H9 (cell line): ENCODE results near the gene FHIT. TPM values are rescaled to one million over a fixed set of nuclear protein-coding genes. Genes with fewer than 3 reads are reported as not detected.

Source experiments
- DNase-seq: peaks from one replicate; pipeline ENCODE4 v3.0.0-alpha.2; 2017
- H2AFZ ChIP-seq: one replicate; pipeline ENCODE4 v1.6.1; 2013; ENCODE audit warnings: mild to moderate bottlenecking, low read length, control low read depth, moderate library complexity
- H2AK5ac ChIP-seq: 2 replicates; pipeline ENCODE4 v1.6.1; 2013; ENCODE audit warnings: low read length, control low read depth, mixed read lengths; ENCODE audit not compliant: insufficient read length
- H2BK120ac ChIP-seq: one replicate; pipeline ENCODE4 v1.6.1; 2013; ENCODE audit warnings: low read depth, mild to moderate bottlenecking, low read length, control low read depth, inconsistent platforms; ENCODE audit not compliant: poor library complexity, severe bottlenecking
- H2BK12ac ChIP-seq: 2 replicates; pipeline ENCODE4 v1.6.1; 2013; ENCODE audit warnings: low read length, control low read depth, mixed read lengths, low read depth; ENCODE audit not compliant: insufficient read length
- H2BK15ac ChIP-seq: 2 replicates; pipeline ENCODE4 v1.6.1; 2013; ENCODE audit warnings: low read depth, low read length, control low read depth
- H2BK20ac ChIP-seq: one replicate; pipeline ENCODE4 v1.6.1; 2013; ENCODE audit warnings: low read depth, mild to moderate bottlenecking, low read length, control low read depth, inconsistent platforms; ENCODE audit not compliant: poor library complexity, severe bottlenecking
- H2BK5ac ChIP-seq: 2 replicates; pipeline ENCODE4 v1.6.1; 2013; ENCODE audit warnings: low read length, control low read depth, mixed read lengths; ENCODE audit not compliant: insufficient read length
- H3K14ac ChIP-seq: 2 replicates; pipeline ENCODE4 v1.6.1; 2013; ENCODE audit warnings: low read length, control low read depth; ENCODE audit not compliant: insufficient read depth
- H3K18ac ChIP-seq: 2 replicates; pipeline ENCODE4 v1.6.1; 2013; ENCODE audit warnings: low read depth, mild to moderate bottlenecking, mixed read lengths, low read length, control low read depth; ENCODE audit not compliant: insufficient read length
- H3K23ac ChIP-seq: 2 replicates; pipeline ENCODE4 v1.6.1; 2013; ENCODE audit warnings: low read length, control low read depth, mixed read lengths, low read depth; ENCODE audit not compliant: insufficient read length
- H3K23me2 ChIP-seq: 2 replicates; pipeline ENCODE4 v1.6.1; 2013; ENCODE audit warnings: low read depth, mild to moderate bottlenecking, mixed read lengths, low read length, control low read depth; ENCODE audit not compliant: insufficient read length, poor library complexity, severe bottlenecking
- H3K27ac ChIP-seq: 2 replicates; pipeline ENCODE4 v1.5.1; 2013; ENCODE audit warnings: low read length, control low read depth, mixed read lengths, low read depth; ENCODE audit not compliant: insufficient read length
- H3K27me3 ChIP-seq: 2 replicates; pipeline ENCODE4 v1.6.1; 2013; ENCODE audit warnings: low read length, control low read depth, inconsistent platforms; ENCODE audit not compliant: insufficient read depth
- H3K4ac ChIP-seq: 2 replicates; pipeline ENCODE4 v1.6.1; 2013; ENCODE audit warnings: low read depth, mild to moderate bottlenecking, control low read depth, inconsistent platforms, low read length, moderate library complexity
- H3K4me1 ChIP-seq: 2 replicates; pipeline ENCODE4 v1.6.1; 2013; ENCODE audit warnings: low read length, control low read depth, inconsistent platforms; ENCODE audit not compliant: insufficient read depth
- H3K4me2 ChIP-seq: 2 replicates; pipeline ENCODE4 v1.6.1; 2013; ENCODE audit warnings: low read length, control low read depth, mixed read lengths; ENCODE audit not compliant: insufficient read length, insufficient read depth
- H3K56ac ChIP-seq: 2 replicates; pipeline ENCODE4 v1.6.1; 2013; ENCODE audit warnings: low read depth, mild to moderate bottlenecking, mixed read lengths, low read length, control low read depth; ENCODE audit not compliant: insufficient read length
- H3K79me1 ChIP-seq: 2 replicates; pipeline ENCODE4 v1.6.1; 2013; ENCODE audit warnings: low read depth, mild to moderate bottlenecking, moderate library complexity, low read length, control low read depth, inconsistent platforms; ENCODE audit not compliant: insufficient read depth, poor library complexity, severe bottlenecking
- H3K79me2 ChIP-seq: 2 replicates; pipeline ENCODE4 v1.6.1; 2013; ENCODE audit warnings: low read length, control low read depth, inconsistent platforms; ENCODE audit not compliant: insufficient read depth
- H3K9ac ChIP-seq: 2 replicates; pipeline ENCODE4 v1.6.1; 2013; ENCODE audit warnings: low read length, control low read depth, mixed read lengths; ENCODE audit not compliant: insufficient read length; ENCODE audit errors: extremely low read depth
- H3K9me3 ChIP-seq: one replicate; pipeline ENCODE4 v1.6.1; 2013; ENCODE audit warnings: low read depth, low read length, inconsistent platforms; ENCODE audit not compliant: control insufficient read depth
- H3T11ph ChIP-seq: one replicate; pipeline ENCODE4 v1.6.1; 2013; ENCODE audit warnings: mild to moderate bottlenecking, low read length, control low read depth, inconsistent platforms
- H4K20me1 ChIP-seq: one replicate; pipeline ENCODE4 v1.6.1; 2013; ENCODE audit not compliant: control insufficient read depth, insufficient read length, insufficient read depth
- H4K5ac ChIP-seq: 2 replicates; pipeline ENCODE4 v1.6.1; 2013; ENCODE audit warnings: low read depth, mild to moderate bottlenecking, mixed read lengths, low read length, control low read depth; ENCODE audit not compliant: insufficient read length
- H4K8ac ChIP-seq: replicated peaks from 2 replicates; pipeline ENCODE4 v1.6.1; 2013; ENCODE audit warnings: low read length, control low read depth, mixed read lengths, low read depth; ENCODE audit not compliant: insufficient read length
- H4K91ac ChIP-seq: 2 replicates; pipeline ENCODE4 v1.6.1; 2013; ENCODE audit warnings: low read depth, mild to moderate bottlenecking, moderate library complexity, mixed read lengths, low read length, control low read depth; ENCODE audit not compliant: insufficient read length
- H3K27ac Mint-ChIP-seq, 3 experiments: 2 replicates in 2 of 3; 3 replicates in 1 of 3; pipeline ENCODE4 v1.8.0; 2020 to 2021; ENCODE audit warnings: mixed read lengths in 3 of 3, mild to moderate bottlenecking in 1 of 3, moderate library complexity in 1 of 3
- H3K27me3 Mint-ChIP-seq: 2 replicates; pipeline ENCODE4 v1.8.0; 2021; ENCODE audit warnings: low read depth, mild to moderate bottlenecking, moderate library complexity, mixed read lengths
- H3K36me3 Mint-ChIP-seq, 3 experiments: 2 replicates in 2 of 3; 3 replicates in 1 of 3; pipeline ENCODE4 v1.8.0; 2020 to 2021; ENCODE audit warnings: low read depth in 3 of 3, mixed read lengths in 3 of 3; ENCODE audit not compliant: insufficient read depth in 1 of 3
- H3K4me1 Mint-ChIP-seq, 2 experiments: 2 replicates each; pipeline ENCODE4 v1.8.0; 2020; ENCODE audit warnings: mixed read lengths in 2 of 2
- H3K4me3 Mint-ChIP-seq, 2 experiments: 2 replicates in 1 of 2; 3 replicates in 1 of 2; pipeline ENCODE4 v1.8.0; 2020 to 2021; ENCODE audit warnings: mild to moderate bottlenecking in 2 of 2, mixed read lengths in 2 of 2, moderate library complexity in 1 of 2
- H3K9me3 Mint-ChIP-seq, 2 experiments: 2 replicates in 1 of 2; 3 replicates in 1 of 2; pipeline ENCODE4 v1.8.0; 2020; ENCODE audit warnings: mild to moderate bottlenecking in 2 of 2, mixed read lengths in 2 of 2, moderate library complexity in 1 of 2
- WGBS: extraction: QIAGEN DNeasy Blood & Tissue Kit; methylation state at CpG from one replicate; pipeline ENCODE4 v1.1.7; 2013; ENCODE audit warnings: missing lambda C conversion rate, low lambda C conversion rate, mixed read lengths; ENCODE audit not compliant: insufficient read length; ENCODE audit errors: extremely low coverage; 5-methylcytosine and 5-hydroxymethylcytosine counted together
- total RNA-seq: library from RNA; stranded (reverse); gene quantifications from 2 replicates; pipeline ENCODE4 v1.2.1, GENCODE V29; 2021
- TF ChIP-seq, protein P1 (sequence below): fragments of 200-600 bp; sonication (generic); conservative IDR thresholded peaks from 3 replicates; pipeline ENCODE4 v1.8.0; 2021; ENCODE audit warnings: antibody characterized with exemption, mild to moderate bottlenecking

Gene FHIT
- total RNA-seq, 1 experiment from 2014 or later = 3.0 TPM

DNA sequence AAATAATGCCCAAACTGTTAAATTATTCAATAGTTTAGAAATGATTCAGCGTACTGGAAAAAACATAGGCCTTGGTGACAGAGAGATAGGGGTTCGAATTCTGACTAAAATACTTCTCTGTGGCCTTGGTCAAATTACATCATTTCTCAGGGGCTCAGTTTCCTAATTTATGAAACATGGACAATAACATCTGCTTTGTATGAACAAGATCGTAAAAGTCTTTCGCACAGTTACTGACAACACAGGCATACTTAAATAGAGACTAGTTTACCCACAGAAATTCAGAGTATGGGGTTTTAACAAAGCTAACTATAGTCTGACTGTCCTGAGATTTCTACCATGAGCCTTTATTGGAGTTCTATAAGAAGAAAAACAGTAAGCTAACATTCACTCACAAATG lies 440.4 kb downstream of the FHIT start:
- no peak overlapping the region for H3K18ac ChIP-seq
- H4K5ac ChIP-seq = no peak overlapping the region
- no peaks in the 10 kb centered on the region for H4K20me1 ChIP-seq
- Mint-ChIP-seq H3K4me1 (peaks cover 0 to 4% of the 10 kb centered on the region in 2 experiments; a peak in 2 of 4 replicates), H3K36me3 (peaks cover 0 to 11% (median 6%) of the 10 kb centered on the region in 3 experiments; a peak in 5 of 7 replicates), H3K4me3 (no peak overlapping the region), H3K9me3 (peaks cover 3 to 16% of the 10 kb centered on the region in 2 experiments; a peak in 4 of 5 replicates), H3K27ac (no peak overlapping the region), H3K27me3 (no peaks in the 10 kb centered on the region)
- H3K56ac ChIP-seq = no peak overlapping the region
- no peak overlapping the region for H3K23ac ChIP-seq
- H2BK15ac ChIP-seq = no peak overlapping the region
- H3K27me3 ChIP-seq = no peaks in the 10 kb centered on the region
- TF ChIP-seq, protein P1, sequence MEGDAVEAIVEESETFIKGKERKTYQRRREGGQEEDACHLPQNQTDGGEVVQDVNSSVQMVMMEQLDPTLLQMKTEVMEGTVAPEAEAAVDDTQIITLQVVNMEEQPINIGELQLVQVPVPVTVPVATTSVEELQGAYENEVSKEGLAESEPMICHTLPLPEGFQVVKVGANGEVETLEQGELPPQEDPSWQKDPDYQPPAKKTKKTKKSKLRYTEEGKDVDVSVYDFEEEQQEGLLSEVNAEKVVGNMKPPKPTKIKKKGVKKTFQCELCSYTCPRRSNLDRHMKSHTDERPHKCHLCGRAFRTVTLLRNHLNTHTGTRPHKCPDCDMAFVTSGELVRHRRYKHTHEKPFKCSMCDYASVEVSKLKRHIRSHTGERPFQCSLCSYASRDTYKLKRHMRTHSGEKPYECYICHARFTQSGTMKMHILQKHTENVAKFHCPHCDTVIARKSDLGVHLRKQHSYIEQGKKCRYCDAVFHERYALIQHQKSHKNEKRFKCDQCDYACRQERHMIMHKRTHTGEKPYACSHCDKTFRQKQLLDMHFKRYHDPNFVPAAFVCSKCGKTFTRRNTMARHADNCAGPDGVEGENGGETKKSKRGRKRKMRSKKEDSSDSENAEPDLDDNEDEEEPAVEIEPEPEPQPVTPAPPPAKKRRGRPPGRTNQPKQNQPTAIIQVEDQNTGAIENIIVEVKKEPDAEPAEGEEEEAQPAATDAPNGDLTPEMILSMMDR = no peak
- no peaks in the 10 kb centered on the region for H3K4me1 ChIP-seq
- H3K23me2 ChIP-seq = no peaks in the 10 kb centered on the region
- H2AFZ ChIP-seq = no peak overlapping the region
- H2BK120ac ChIP-seq = no peak overlapping the region
- no peak overlapping the region for H3K4me2 ChIP-seq
- no peak overlapping the region for H3T11ph ChIP-seq
- DNase-seq = no peak
- H3K4ac ChIP-seq = no peak overlapping the region
- H3K14ac ChIP-seq = no peak overlapping the region
- H3K9ac ChIP-seq = no peak overlapping the region
- no peak overlapping the region for H2BK12ac ChIP-seq
- H3K79me2 ChIP-seq = no peaks in the 10 kb centered on the region
- WGBS = no CpG with 5 or more reads among the region's 4 CpGs
- no peaks in the 10 kb centered on the region for H3K9me3 ChIP-seq
- no peak overlapping the region for H2BK5ac ChIP-seq
- H2AK5ac ChIP-seq = no peak overlapping the region
- H4K91ac ChIP-seq = no peak overlapping the region
- no peak overlapping the region for H4K8ac ChIP-seq
- no peak overlapping the region for H2BK20ac ChIP-seq
- H3K27ac ChIP-seq = no peak overlapping the region
- no peaks in the 10 kb centered on the region for H3K79me1 ChIP-seq
